DOHH2 (cell line): ENCODE measurements around the gene GPR108.

Source experiments
- CTCF ChIP-seq: fragments of 200-600 bp; sonication (generic); IDR thresholded peaks from one replicate; pipeline ENCODE4 v1.5.1; 2014; ENCODE audit warnings: antibody characterized with exemption, mild to moderate bottlenecking, low read depth, low read length; ENCODE audit not compliant: poor library complexity, severe bottlenecking
- EZH2phosphoT487 ChIP-seq: fragments of 200-600 bp; sonication (generic); IDR thresholded peaks from 2 replicates; pipeline ENCODE4 v1.6.1; 2017; ENCODE audit warnings: borderline replicate concordance, mild to moderate bottlenecking, antibody characterized with exemption, low read length, moderate library complexity, mixed read lengths

DNA sequence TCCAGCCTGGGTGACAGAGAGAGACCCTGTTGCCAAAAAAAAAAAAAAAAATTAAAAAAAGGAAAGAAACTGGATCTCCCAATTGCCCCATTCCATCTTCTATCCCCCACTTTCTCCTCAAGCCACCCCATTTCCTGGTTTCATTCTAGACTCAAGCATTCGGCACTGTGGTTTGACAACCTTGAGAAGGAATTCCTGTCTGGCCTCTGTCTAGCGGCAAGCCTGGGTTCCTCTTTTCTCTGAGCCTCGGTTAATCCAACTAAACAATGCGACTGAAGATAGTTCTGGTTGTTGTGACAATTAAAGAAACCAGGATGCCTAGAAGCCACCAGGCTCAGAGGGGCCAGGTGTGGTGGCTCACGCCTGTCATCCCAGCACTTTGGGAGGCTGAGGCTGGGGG, 13.6 kb downstream of the GPR108 start:
- TF ChIP-seq CTCF (no peak), EZH2phosphoT487 (no peak)
